Fibroblast of mammary gland (primary cell): Measurements from ENCODE around the gene SMPD3.
A peak's percentile ranks its signal among the peaks of the same experiment; 100 is the strongest.

Experiments used
- DNase-seq: peaks from one replicate; pipeline ENCODE4 v3.0.0-alpha.2; 2010; ENCODE audit warnings: low read depth
- H3K4me3 ChIP-seq: 2 replicates; pipeline ENCODE4 v1.5.1; 2011; ENCODE audit warnings: low read depth, mild to moderate bottlenecking, low read length, moderate library complexity; ENCODE audit not compliant: control insufficient read depth
- TF ChIP-seq, protein P1 (sequence below): conservative IDR thresholded peaks from 2 replicates; pipeline ENCODE4 v1.5.1; 2011; ENCODE audit warnings: low read depth, low read length, inconsistent platforms; ENCODE audit not compliant: control insufficient read depth, insufficient read depth

The SMPD3 gene

DNA sequence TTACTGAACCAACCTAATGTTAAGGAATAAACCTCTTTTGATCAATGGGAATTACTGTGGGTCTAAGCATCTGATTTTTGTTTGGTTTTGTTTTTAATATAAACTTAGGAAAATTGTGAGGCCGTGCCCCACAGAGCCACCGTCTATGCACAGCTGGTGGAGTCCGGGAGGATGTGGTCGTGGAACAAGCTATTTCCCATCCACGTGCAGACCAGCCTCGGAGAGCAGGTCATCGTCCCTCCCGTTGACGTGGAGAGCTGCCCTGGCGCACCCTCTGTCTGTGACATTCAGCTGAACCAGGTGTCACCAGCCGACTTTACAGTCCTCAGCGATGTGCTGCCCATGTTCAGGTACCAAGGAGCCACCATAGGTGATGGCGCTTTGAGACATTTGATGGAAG lies 109.1 kb downstream of the SMPD3 start:
- TF ChIP-seq, protein P1, sequence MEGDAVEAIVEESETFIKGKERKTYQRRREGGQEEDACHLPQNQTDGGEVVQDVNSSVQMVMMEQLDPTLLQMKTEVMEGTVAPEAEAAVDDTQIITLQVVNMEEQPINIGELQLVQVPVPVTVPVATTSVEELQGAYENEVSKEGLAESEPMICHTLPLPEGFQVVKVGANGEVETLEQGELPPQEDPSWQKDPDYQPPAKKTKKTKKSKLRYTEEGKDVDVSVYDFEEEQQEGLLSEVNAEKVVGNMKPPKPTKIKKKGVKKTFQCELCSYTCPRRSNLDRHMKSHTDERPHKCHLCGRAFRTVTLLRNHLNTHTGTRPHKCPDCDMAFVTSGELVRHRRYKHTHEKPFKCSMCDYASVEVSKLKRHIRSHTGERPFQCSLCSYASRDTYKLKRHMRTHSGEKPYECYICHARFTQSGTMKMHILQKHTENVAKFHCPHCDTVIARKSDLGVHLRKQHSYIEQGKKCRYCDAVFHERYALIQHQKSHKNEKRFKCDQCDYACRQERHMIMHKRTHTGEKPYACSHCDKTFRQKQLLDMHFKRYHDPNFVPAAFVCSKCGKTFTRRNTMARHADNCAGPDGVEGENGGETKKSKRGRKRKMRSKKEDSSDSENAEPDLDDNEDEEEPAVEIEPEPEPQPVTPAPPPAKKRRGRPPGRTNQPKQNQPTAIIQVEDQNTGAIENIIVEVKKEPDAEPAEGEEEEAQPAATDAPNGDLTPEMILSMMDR = no peak
- DNase-seq = no peak
- no peak overlapping the region for H3K4me3 ChIP-seq

DNA sequence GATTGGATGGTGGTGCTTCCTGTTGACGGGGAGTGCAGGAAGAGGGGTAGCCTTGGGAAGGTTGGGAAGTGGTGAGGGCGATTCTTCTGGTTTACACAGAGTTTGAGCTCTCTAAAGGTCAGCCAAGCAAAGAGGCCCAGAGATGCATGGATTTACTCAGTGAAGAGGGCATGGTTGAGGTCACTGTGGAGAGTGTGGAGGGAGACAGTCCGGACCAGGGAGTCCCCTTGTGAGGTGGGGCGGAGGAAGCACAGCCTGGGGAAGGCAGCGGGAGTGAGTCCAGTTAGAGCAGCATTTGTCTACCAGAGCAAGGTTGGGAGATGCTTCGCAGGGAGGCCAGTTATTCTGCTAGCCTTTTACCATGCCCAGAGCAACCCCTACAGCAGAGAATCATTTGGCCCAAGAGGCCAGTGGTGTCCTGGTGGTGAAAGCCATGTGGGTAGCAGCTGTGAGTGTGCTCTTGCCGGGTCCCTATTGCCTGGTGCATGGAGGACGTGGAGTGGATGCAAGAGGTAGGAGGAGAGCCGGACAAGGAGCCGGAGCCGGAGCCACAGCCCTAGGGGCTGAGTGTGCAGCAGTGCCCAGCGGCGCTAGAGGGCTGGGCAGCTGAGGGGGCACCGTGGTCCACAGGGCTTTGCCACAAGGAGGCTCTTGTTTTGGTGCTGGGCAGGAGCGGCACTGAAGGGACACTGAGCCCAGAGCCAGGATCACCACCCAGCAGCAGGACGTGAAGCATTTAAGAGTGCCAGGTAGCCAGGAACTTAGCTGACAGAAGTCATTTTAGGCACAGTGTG lies 109.8 kb downstream of the SMPD3 start:
- DNase-seq = no peak
- TF ChIP-seq, protein P1 = no peak
- no peak overlapping the region for H3K4me3 ChIP-seq

DNA sequence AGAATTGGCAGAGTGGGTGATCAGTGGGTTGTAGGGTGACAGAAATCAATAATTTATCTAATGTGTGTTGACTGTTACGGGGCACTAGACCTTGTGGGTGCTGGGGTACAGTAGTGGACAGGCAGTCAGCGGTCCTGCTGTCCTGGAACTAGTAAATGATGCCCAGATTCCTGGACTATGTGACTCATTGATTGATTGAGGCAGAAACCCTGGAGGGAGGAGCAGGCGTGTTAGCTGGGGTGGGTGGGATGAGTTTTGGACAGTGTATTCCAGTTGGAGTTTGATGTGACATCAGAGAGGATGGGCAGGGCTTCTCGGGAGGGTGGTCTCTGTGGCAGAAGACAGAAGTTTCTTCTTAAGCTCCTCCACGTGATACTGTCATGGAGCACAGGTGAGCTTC lies 113.1 kb downstream of the SMPD3 start:
- no peak overlapping the region for H3K4me3 ChIP-seq
- DNase-seq = peak; percentile 79
- TF ChIP-seq, protein P1 = no peak

DNA sequence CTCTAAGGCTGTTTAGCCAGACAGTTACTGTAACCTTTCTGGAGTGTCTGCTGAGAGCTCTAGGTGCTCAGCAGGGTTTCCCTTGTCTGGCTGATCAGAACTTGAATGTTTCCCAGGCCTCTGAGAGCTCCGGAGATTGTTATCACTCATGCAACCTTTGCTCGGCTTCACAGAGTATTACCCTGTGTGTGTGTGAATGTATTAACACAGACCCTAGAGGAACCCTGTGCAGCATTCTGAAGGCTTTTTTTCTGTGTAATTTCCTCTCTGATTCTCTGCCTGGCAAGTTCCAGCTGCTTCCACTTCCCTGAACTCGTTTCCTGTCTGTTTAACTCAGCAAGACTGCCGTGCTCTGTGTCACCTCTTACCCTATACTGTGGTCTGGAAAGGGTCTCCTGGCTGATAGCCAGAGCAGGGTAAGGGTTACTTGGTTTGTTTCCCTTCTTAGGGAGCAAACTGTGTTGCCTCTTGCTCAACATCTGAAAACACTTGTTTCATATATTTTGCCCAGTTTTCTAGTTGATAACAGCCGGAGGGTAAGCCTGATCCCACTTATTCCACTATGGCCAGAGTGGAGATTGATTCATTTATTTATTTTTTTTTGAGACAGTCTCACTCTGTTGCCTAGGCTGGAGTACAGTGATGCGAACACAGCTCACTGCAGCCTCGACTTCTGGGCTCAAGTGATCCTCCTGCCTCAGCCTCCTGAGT lies 115.7 kb downstream of the SMPD3 start:
- peak; percentile 55 for DNase-seq
- TF ChIP-seq, protein P1 = no peak
- no peak overlapping the region for H3K4me3 ChIP-seq

DNA sequence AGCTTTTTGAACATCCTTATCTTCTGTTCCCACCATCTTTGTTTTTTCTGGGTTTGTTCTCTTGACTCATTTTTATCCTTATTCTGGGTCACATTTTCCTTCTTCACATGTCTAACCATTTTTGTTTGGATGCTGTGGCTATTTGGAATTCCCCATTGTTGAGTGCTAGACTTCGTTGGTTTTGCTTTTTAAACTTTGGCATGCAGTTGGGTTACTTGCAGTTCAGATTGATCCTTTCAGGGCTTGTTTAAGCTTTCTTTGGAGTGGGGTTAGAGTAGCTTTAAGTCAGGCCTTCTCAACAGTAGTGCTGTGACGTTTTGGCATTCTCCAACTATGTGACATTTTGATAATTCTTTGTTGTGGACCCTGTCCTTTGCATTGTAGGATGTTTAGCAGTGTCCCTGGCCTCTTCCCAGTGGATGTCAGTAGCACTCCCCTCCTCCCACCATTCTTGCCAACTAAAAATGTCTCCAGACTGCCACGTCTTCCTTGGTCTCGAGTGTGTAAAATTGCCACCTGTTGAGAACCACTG lies 116.4 kb downstream of the SMPD3 start:
- TF ChIP-seq, protein P1 = no peak
- no peak overlapping the region for H3K4me3 ChIP-seq
- DNase-seq = peak; percentile 40

DNA sequence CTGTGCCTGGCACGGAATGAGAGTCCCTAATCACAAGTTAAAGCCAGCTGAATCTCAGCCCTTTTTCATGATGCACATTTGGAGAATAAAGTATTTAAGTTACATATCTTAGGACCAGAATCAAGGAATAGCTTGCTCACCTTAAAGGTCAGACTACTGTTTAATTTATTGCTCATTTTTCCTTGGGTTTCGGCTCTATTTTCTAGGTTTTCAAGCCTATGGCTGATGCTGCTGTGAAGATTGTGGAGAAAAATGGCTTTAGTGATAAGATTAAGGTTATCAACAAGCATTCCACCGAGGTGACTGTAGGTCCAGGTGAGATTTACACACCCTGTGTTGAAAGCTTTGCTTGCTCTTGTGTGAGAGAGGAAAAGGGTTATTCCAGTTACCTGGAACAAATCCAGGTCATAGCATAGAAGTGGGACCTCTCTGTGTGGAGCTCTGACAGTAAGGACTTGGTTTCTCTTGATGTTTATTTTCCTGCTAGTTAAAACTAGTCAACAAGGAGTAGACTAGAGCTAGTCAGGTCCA lies 119.4 kb downstream of the SMPD3 start:
- TF ChIP-seq, protein P1 = no peak
- H3K4me3 ChIP-seq = no peak overlapping the region

More for the DNA sequence above, 119.4 kb downstream of the SMPD3 start:
- no peak for DNase-seq
